ENCODE measurements around the gene ARL16.

GRCh38 chr17:81648013-81648706 lies 35.4 kb downstream of the ARL16 start:
- no peak for TF ChIP-seq CTCF (IDR thresholded peaks at IDR 0.05; ENCODE audit: poor library complexity, severe bottlenecking)
- TF ChIP-seq REST (IDR thresholded peaks at IDR 0.05; ENCODE audit: borderline replicate concordance), result no peak
- no peak for TF ChIP-seq EP300 (conservative IDR thresholded peaks at IDR 0.05; ENCODE audit: poor library complexity, severe bottlenecking)
- no peak for TF ChIP-seq SMC3 (conservative IDR thresholded peaks at IDR 0.05; ENCODE audit: poor library complexity)
- no peak for TF ChIP-seq EZH2 (IDR thresholded peaks at IDR 0.05; ENCODE audit: borderline replicate concordance, insufficient read depth, low read length, poor library complexity, severe bottlenecking)
- TF ChIP-seq POLR2AphosphoS5 (IDR thresholded peaks at IDR 0.05), result no peak
- TF ChIP-seq TAF1 (IDR thresholded peaks at IDR 0.05; ENCODE audit: low read depth), result no peak
- TF ChIP-seq MXI1 (conservative IDR thresholded peaks at IDR 0.05; ENCODE audit: poor library complexity, severe bottlenecking), result no peak
- TF ChIP-seq RAD21 (conservative IDR thresholded peaks at IDR 0.05), result no peak

Measured in neural cell (in vitro differentiated cells).